IMR-90 (cell line): ENCODE data around the gene LRRFIP1.

Experiments used
- CEBPB ChIP-seq: IDR thresholded peaks from 2 replicates; pipeline ENCODE4 v1.6.1; 2012; ENCODE audit warnings: low read depth, low read length, improper control_type of control experiment
- CTCF ChIP-seq: conservative IDR thresholded peaks from 2 replicates; pipeline ENCODE4 v1.5.1; 2012; ENCODE audit warnings: mild to moderate bottlenecking, low read depth, low read length, improper control_type of control experiment
- ELK1 ChIP-seq: fragments of 150-350 bp; IDR thresholded peaks from 2 replicates; pipeline ENCODE4 v1.6.1; 2016; ENCODE audit warnings: low read depth, mild to moderate bottlenecking, low read length, moderate library complexity, borderline replicate concordance
- MAZ ChIP-seq: IDR thresholded peaks from 2 replicates; pipeline ENCODE4 v1.6.1; 2012; ENCODE audit warnings: low read depth, mild to moderate bottlenecking, low read length, improper control_type of control experiment, moderate library complexity, borderline replicate concordance
- NFE2L2 ChIP-seq: fragments of 150-350 bp; IDR thresholded peaks from 2 replicates; pipeline ENCODE4 v1.6.1; 2016; ENCODE audit warnings: low read depth, mild to moderate bottlenecking, low read length
- POLR2A ChIP-seq: IDR thresholded peaks from 2 replicates; pipeline ENCODE4 v1.6.1; 2012; ENCODE audit warnings: mild to moderate bottlenecking, low read depth, low read length
- RAD21 ChIP-seq: IDR thresholded peaks from 2 replicates; pipeline ENCODE4 v1.6.1; 2012; ENCODE audit warnings: low read length, improper control_type of control experiment
- RFX5 ChIP-seq: IDR thresholded peaks from 2 replicates; pipeline ENCODE4 v1.8.0; 2012; ENCODE audit warnings: low read depth, mild to moderate bottlenecking, low read length, moderate library complexity

GRCh38 chr2:237604960-237605359 lies 22.4 kb upstream of the LRRFIP1 start:
- TF ChIP-seq NFE2L2: no peak
- peak; percentile 27; the same call in 1 of the 2 replicates for TF ChIP-seq CTCF
- no peak for TF ChIP-seq RFX5
- TF ChIP-seq ELK1: no peak
- TF ChIP-seq RAD21: peak; percentile 43
- no peak for TF ChIP-seq CEBPB
- no peak for TF ChIP-seq MAZ
- TF ChIP-seq POLR2A: no peak
